Mucosa of stomach (tissue), 1 donor: Measurements from ENCODE around the gene TSHZ2.
"Not testable (repeated sequence)": the region's sequence is repeated elsewhere in the genome, so short reads cannot be mapped to it uniquely, and the experiment has no call there.

Experiments
- H3K27me3 ChIP-seq: one replicate; pipeline ENCODE4 v1.7.0; 2013; ENCODE audit warnings: mild to moderate bottlenecking, low read length; ENCODE audit not compliant: control insufficient read depth, insufficient read depth
- H3K36me3 ChIP-seq: one replicate; pipeline ENCODE4 v1.7.0; 2013; ENCODE audit warnings: low read length; ENCODE audit not compliant: control insufficient read depth, insufficient read depth
- H3K4me1 ChIP-seq: one replicate; pipeline ENCODE4 v1.7.0; 2013; ENCODE audit warnings: mild to moderate bottlenecking, low read length; ENCODE audit not compliant: control insufficient read depth, insufficient read depth
- H3K4me3 ChIP-seq: one replicate; pipeline ENCODE4 v1.7.0; 2013; ENCODE audit warnings: low read length
- H3K9ac ChIP-seq: one replicate; pipeline ENCODE4 v1.7.0; 2013; ENCODE audit warnings: mild to moderate bottlenecking, low read length, moderate library complexity
- H3K9me3 ChIP-seq: one replicate; pipeline ENCODE4 v1.7.0; 2013; ENCODE audit warnings: mild to moderate bottlenecking, low read length, moderate library complexity; ENCODE audit not compliant: control insufficient read depth
- donor health status: Pancreatic carcinoma.

Gene TSHZ2

DNA sequence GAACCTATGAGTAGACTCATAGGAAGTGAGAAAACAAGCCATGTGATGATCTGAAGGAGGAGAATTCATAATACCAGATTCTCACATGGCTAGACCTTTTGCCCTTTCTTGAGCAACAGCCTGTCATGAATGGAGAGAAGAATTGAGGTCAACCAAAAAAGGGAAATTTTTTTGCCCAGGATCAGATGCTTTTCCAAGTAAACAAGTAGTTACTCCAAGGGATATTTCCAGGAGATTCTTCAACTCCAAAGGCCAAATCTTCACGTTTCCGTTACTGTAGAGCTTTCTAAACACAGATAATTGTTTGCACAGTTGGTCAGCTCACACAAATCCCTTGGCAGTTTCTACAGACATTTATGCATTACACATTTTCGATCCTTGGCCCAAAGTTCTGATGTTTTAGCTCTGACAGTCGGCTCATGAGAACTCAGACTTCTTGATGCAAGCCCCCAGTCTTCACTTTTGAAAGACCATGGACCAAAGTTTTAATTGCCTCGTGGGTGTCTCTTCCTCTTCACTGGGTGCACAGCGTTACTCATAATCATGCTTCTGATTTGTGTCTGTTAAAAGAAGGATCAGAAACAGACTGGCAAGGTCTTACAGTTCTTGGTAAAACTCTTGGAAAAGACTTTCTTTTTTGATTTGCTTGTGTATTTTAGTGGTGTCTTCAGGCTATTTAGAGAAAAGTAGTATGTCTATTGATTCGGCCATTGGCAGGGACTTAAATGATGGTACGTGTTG lies 115.0 kb downstream of the TSHZ2 start:
- no peaks in the 10 kb centered on the region for H3K36me3 ChIP-seq
- H3K9me3 ChIP-seq = no peaks in the 10 kb centered on the region
- no peak overlapping the region for H3K9ac ChIP-seq
- no peaks in the 10 kb centered on the region for H3K27me3 ChIP-seq
- no peaks in the 10 kb centered on the region for H3K4me1 ChIP-seq
- no peak overlapping the region for H3K4me3 ChIP-seq

DNA sequence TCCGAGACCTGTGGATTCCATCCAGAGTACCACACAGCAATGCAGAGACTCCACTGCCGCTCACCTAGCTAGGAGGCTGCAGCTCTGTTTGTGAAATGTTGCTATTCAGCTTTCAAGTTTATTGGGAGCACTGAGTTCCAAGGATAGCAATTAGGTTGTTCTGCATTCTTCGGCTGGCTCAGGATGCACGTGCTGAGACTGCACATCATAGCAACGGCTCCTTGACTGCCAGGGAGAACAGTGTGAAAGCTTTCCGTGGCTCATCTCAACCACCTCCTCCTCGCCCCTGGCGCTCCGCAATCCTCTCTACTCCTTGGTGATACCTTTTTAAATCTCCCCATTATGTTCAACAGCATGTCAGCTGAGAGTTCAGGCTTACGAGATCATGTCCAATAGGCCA lies 116.6 kb downstream of the TSHZ2 start:
- Histone ChIP-seq H3K9me3 (no peaks in the 10 kb centered on the region), H3K36me3 (no peaks in the 10 kb centered on the region), H3K4me3 (no peak overlapping the region), H3K27me3 (no peaks in the 10 kb centered on the region), H3K4me1 (no peaks in the 10 kb centered on the region), H3K9ac (no peak overlapping the region)

DNA sequence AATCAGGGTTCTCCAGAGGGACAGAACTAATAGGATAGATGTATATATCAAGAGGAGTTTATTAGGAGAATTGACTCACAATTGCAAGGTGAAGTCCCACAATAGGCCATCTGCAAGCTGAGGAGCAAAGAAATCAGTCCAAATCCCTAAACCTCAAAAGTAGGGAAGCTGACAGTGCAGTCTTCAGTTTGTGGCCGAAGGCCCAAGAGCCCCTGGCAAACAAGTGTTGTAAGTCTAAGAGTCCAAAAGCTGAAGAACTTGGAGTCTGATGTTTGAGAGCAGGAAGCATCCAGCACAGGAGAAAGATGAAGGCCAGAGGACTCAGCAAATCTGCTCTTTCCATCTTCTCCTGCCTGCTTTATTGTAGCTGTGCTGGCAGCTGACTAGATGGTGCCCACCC lies 117.7 kb downstream of the TSHZ2 start:
- H3K27me3 ChIP-seq, H3K36me3 ChIP-seq, H3K9me3 ChIP-seq, H3K9ac ChIP-seq, H3K4me3 ChIP-seq, H3K4me1 ChIP-seq: not testable (repeated sequence)

DNA sequence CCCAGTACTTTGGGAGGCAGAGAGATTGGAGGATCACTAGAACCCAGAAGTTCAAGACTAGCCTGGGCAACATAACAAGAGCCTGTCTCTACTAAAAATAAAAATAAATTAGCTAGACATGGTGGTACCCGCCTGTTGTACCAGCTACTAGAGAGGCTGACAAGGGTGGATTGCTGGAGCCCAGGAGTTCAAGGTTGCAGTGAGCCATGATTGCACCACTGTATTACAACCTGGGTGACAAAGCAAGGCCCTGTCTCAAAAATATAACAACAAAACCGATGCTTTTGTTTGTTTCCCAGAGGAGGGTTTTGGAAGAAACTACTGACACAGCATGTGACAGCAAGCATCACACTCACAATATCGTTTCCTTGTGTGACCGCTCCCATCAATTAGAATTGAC lies 119.6 kb downstream of the TSHZ2 start:
- H3K27me3 ChIP-seq = no peaks in the 10 kb centered on the region
- no peak overlapping the region for H3K4me3 ChIP-seq
- no peaks in the 10 kb centered on the region for H3K9me3 ChIP-seq
- no peaks in the 10 kb centered on the region for H3K36me3 ChIP-seq
- H3K9ac ChIP-seq = no peak overlapping the region
- no peaks in the 10 kb centered on the region for H3K4me1 ChIP-seq

DNA sequence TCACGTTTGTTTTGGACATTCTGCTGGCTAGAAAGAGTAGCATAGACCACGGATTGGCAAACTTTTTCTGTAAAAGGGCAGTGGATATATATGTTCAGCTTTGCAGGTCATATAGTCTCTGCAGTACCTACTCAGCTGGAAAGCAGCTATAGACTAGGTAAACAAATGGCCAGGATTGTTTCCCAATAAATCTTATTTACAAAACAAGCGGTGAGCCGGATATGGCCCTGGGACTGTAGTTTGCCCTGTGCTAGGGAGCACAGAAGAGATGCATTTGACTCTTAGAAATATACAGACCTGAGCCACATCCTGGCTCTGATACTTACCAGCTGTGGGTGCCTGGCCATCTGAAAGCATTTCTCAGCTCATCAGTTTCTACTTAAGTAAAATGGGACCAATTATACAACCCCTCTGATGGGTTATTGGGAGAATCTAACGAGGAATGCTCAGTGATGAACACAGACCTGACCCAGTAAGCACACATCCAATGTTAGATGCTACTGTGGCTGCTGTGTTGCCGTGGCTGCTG lies 120.7 kb downstream of the TSHZ2 start:
- Histone ChIP-seq H3K9me3 (no peaks in the 10 kb centered on the region), H3K36me3 (no peaks in the 10 kb centered on the region), H3K9ac (no peak overlapping the region), H3K4me1 (no peaks in the 10 kb centered on the region), H3K4me3 (no peak overlapping the region), H3K27me3 (no peaks in the 10 kb centered on the region)

DNA sequence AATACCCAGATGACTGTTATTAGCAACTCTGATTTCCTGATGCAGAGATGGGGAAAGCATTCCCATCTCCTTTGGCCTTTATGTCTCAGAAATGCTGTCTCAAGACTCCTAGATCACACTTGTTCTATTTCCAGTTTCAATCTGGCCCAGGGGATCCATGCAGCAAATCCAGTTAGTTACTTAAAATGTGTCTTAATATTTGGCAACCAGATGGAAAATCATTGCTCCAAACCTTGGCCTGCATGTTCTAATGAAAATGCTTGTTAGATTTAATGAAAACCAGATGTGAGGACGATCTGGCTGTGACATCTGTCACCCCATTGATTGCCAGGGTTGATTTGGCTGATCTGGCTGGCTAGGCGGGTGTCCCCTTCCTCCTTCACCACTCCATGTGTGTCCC lies 125.2 kb downstream of the TSHZ2 start:
- H3K9ac ChIP-seq = no peak overlapping the region
- H3K27me3 ChIP-seq = no peaks in the 10 kb centered on the region
- no peaks in the 10 kb centered on the region for H3K9me3 ChIP-seq
- H3K4me1 ChIP-seq = no peaks in the 10 kb centered on the region
- no peak overlapping the region for H3K4me3 ChIP-seq
- no peaks in the 10 kb centered on the region for H3K36me3 ChIP-seq

DNA sequence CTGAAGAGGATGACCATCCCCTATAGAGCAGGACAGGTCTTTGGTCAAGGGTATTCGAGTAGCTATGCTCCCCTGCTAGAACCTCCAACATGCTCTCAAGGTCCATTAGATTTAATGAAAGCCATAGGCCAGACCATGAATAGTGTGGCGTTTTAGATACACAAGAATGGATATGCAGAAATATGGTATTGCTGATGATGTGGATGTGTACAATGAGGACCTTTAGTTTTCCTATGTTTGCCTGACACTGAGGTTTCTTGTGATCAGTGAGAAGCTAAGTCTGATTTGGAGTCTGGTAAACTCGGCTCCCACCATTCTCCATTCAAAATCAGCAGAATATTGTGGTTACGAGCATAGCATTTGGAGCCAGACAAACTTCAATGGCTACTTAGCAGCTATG lies 125.6 kb downstream of the TSHZ2 start:
- Histone ChIP-seq H3K27me3 (no peaks in the 10 kb centered on the region), H3K4me3 (no peak overlapping the region), H3K9me3 (no peaks in the 10 kb centered on the region), H3K4me1 (no peaks in the 10 kb centered on the region), H3K36me3 (no peaks in the 10 kb centered on the region), H3K9ac (no peak overlapping the region)

DNA sequence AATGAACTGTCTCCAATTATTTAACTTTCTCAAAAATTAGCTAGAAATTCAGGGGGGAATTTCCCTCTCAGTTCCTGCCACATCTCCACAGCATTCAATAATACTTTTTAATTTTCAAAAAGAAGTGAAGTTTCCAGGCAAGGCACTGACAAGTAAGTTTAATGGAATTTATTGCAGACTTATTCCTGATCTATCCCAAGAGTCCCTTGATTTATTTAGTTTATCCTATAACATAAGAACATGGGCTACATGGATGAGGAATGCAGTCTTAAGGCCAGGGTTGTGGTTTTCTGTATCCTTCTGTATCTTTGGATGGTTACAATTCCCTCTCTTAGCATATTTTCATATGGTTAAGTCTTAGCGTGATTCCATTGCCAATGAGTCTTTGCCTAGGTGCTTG lies 126.5 kb downstream of the TSHZ2 start:
- Histone ChIP-seq H3K4me3 (no peak overlapping the region), H3K36me3 (no peaks in the 10 kb centered on the region), H3K4me1 (no peaks in the 10 kb centered on the region), H3K9me3 (no peaks in the 10 kb centered on the region), H3K9ac (no peak overlapping the region), H3K27me3 (no peaks in the 10 kb centered on the region)

DNA sequence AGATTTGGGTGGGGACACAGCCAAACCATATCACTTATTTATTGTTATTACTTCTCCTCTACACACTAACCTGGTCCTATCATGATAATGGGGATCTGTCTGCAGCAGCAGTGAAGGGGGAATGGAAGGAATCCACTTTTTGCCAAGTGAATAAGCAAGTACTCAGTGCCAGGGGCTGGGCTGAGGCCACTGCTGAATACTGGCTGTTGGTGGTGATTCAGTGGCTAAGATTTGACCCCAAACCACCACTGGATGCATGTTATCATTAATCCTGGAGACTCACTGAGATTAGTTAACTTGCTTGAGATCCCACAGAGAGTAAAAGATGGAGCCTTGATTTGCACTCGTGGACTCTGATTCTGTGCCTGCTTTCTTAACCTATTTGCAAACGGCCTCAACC lies 127.7 kb downstream of the TSHZ2 start:
- no peaks in the 10 kb centered on the region for H3K4me1 ChIP-seq
- no peaks in the 10 kb centered on the region for H3K27me3 ChIP-seq
- no peaks in the 10 kb centered on the region for H3K36me3 ChIP-seq
- no peak overlapping the region for H3K4me3 ChIP-seq
- H3K9ac ChIP-seq = no peak overlapping the region
- no peaks in the 10 kb centered on the region for H3K9me3 ChIP-seq

DNA sequence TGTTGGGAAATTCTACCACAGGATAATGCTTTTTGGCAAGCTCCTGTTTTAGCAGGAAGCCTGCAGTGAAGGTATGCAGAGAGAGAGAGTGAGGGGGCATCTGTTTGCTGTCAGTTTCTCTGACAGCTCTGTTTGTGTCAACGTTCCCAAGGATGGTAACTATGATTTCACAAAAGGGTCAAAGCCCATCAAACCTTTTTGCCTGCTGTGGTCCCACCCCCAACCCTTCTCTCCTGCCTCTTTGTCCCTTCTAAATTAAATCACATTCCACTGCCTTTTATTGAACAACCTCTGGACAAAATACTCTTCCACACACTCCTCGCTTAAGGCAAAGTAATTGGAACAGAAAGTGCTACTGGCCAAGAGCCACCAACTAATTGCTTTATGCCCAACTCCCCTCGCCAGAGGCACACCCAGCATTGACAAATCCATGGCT lies 128.3 kb downstream of the TSHZ2 start:
- no peak overlapping the region for H3K4me3 ChIP-seq
- no peak overlapping the region for H3K9ac ChIP-seq
- H3K9me3 ChIP-seq = no peaks in the 10 kb centered on the region
- H3K36me3 ChIP-seq = no peaks in the 10 kb centered on the region
- no peaks in the 10 kb centered on the region for H3K4me1 ChIP-seq
- no peaks in the 10 kb centered on the region for H3K27me3 ChIP-seq

DNA sequence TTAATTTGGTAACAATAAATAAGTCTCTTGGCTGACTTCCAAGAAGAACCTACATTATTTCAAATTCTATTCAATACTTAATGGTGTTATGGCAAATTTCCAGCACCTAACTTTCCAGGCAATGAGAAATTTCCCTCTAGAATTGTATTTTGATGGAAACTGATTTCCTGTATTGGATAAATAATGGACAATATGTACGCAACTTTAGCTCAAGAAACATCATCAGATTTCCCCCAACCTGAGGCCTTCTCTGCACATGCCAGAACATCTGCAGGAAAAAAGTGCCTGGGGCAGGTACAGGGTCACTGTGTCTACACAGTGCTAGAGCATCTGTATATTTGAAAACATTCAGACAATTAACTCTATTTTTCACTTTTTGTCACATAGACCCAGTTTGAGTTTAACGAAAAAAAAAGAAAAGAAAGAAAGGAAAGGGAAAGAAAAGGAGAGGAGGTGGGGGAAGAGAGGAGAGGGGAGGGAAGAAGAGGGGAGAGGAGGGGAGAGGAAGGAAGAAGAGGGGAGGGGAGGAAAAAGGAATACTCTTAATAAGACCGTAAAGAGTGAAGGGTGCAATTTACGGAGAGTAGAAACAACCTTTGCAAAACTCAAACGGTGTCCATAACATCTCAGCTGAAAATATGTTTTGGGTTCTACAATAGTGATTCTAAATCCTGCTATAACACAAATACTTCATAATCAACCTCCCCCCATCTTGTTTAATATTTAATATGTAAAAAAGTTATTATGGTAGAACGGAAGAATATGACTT lies 130.0 kb downstream of the TSHZ2 start:
- H3K9me3 ChIP-seq = no peaks in the 10 kb centered on the region
- H3K4me3 ChIP-seq = no peak overlapping the region
- H3K4me1 ChIP-seq = no peaks in the 10 kb centered on the region
- H3K27me3 ChIP-seq = no peaks in the 10 kb centered on the region
- no peak overlapping the region for H3K9ac ChIP-seq
- H3K36me3 ChIP-seq = no peaks in the 10 kb centered on the region

DNA sequence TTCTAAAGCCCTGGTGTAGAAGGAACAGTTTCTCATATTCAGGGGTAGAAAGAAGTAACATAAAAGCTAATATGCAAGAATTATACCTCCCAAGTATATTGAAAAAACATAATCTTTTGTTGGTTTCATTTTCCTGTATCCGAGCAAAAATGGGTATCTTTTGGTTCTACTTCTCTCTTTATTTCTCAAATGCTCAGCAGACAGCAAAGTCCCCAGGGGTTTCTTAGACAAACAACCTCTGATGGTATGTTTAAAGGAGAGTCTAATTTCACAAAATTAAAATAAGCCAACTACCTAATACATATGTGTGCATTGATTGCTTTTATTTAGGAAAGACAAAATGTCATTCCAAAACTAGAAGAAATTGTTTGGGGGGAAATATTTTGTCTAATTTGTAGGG lies 131.0 kb downstream of the TSHZ2 start:
- Histone ChIP-seq H3K9ac (no peak overlapping the region), H3K4me3 (no peak overlapping the region), H3K4me1 (no peaks in the 10 kb centered on the region), H3K36me3 (no peaks in the 10 kb centered on the region), H3K9me3 (no peaks in the 10 kb centered on the region), H3K27me3 (no peaks in the 10 kb centered on the region)
